Daoy (cell line): ENCODE measurements around the gene ANKDD1A. TPM values are rescaled to one million over a fixed set of nuclear protein-coding genes. Genes with fewer than 3 reads are reported as not detected.
A peak's percentile ranks its signal among the peaks of the same experiment; 100 is the strongest.

Source experiments
- DNase-seq: peaks from one replicate; pipeline ENCODE4 v3.0.0-alpha.2; 2015; ENCODE audit warnings: low read depth
- total RNA-seq: library from RNA; depleted of rRNA; stranded (reverse); fragments of >200 nt; shearing (Covaris generic); gene quantifications from 2 replicates; pipeline ENCODE4 v1.2.3, GENCODE V29; 2014; rRNA removed

Gene ANKDD1A
- total RNA-seq, 1 experiment from 2014 or later = 1.8 TPM

DNA sequence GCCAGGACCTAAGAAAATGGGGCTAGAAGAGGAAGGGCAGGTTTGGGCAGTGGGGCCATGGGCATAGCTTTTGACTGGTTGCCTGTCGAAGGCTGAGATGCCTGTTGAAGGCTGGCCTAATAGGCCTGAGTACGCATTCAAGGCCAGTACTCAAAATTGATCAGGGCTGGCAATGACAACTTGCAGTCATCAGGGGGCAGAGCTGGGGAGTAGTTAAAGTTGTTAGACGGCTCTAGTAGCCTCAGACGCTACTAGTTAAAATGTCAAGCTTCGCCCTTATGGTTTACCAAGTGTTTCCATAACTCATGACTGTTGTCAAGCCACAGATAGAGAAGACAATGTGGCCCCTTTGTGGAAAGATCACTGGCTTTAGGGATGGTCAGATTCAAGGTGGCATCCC is 49.3 kb downstream of the ANKDD1A start:
- DNase-seq = no peak

DNA sequence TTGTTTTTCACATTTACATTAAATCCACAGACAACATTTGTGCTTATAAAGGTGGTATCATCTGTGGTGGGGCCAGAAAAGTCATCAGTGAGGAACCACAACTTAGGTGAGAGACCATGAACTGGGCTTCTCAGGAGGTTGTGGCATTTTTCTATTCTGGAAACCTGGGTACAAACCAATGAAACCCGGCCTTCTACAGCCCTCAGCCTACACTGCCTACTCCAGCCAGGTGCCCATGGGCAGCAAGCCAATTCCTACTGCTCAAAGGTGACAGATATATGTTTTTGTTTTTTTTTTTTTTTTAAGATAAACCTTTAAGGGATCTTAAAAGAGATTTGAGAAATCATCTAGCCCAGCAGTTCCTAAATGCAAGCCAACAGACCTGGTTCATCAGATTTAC is 57.7 kb downstream of the ANKDD1A start:
- no peak for DNase-seq

DNA sequence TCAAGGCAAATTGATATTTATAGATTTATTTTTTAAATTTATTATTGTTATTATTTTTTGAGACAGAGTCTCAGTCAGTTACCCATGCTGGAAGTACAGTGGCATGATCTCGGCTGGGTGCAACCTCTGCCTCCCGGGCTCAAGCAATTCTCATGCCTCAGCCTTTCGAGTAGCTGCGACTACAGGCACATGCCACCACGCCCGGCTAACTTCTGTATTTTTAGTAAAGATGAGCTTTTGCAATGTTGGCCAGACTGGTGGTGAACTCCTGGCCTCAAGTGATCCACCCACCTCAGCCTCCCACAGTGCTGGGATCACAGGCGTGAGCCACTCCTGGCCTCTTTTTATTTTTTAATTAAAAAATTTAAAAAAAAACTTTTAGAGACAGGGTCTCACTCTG is 59.0 kb downstream of the ANKDD1A start:
- DNase-seq = no peak

GRCh38 chr15:64975390-64975789 is 63.7 kb downstream of the ANKDD1A start:
- DNase-seq = no peak

DNA sequence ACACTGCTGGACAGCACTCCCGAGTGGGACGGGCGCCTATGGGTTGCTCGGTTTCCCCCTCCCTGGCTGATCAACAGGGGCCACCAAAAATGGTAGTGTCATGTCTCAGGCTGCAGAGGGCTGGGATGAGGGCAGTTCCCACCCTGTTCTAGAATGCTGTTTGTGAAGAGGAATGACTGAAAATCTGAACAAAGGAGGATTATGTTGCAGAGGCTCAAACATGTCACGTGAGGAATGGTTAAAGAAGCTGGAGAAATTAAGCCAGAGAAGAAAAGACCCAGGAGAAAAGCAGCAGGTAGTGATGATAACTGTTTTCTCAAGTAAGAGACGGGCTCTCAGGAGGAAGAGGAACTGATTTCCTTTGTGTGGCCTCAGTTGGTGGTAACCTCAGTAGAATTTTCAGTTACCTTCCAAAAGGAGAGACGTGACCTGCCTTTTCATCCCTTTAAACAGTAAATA is 67.6 kb downstream of the ANKDD1A start:
- DNase-seq = no peak

GRCh38 chr15:64981812-64982431 is 70.2 kb downstream of the ANKDD1A start:
- no peak for DNase-seq

GRCh38 chr15:64982472-64982871 is 70.8 kb downstream of the ANKDD1A start:
- DNase-seq = no peak

DNA sequence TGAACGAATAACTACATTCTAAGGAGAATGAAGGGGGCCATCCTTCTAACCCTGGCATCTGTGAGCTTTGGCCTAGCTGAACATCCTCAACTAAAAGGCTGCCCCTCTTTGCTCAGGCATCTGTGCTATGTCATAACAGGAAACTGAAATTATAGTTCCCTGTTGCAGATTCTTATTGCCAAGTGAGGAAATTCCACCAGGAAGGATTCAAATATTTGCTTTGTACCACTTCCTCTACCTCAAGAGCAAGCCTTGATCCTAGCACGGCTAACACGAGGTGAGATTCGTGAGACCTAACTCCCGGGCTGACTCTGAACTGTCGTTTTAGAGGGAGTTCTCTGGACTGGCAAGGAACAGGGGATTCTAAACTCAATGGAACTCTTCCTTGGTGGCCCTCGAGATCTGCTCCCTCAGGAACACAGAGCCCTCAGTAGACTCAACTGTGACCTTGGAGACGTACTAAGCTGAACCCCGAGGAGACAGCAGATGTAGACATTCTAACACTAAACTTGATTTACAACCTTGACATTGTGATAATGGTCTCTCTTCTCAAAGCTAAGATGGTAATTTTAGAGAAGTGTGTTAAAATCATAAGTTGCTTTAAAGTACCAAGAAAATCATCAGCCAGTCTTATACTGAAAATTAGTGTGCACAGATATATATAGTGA is 73.8 kb downstream of the ANKDD1A start:
- peak; percentile 5 for DNase-seq

GRCh38 chr15:64987136-64987535 is 75.4 kb downstream of the ANKDD1A start:
- DNase-seq = no peak

DNA sequence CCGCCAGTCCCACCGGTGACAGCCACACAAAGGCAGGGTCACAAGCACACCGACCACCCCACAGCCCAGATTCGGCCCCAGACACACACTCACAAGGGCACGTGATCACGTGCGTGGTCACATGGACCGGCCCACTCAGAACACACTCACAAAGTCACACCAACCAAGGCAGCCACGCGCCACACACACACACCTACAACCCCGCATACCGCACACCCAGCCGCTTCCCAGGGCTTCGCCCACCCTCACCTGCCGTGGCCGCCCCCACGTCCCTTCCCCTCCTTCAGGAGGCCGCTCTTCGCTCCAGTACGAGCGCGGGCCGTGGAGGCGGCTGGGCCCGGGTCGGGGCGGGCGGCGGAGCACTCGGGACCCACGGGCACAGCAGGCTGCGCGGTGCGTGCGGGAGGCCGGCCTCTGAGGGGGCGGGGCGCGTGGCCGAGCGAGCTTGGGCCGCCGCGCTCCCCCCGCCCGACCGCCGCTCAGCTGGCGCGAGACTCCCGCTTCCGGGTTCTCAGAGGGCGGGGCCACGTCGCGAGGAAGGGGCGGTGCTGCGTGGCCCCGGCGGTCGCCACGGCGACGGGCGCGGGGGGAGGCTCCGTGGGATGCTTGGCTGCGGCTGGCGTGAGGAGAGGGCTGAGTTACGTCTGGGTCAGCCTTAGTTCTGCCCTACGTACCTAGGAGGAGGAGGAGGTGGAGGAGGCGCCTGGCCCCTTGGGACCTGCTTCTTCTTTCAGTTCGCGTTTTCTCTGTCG is 77.9 kb downstream of the ANKDD1A start, which contains the start of gene SPG21:
Gene SPG21 (minus strand): TSS at position 499 of the 752 bp plus-strand sequence. CDS start 6,345 bp downstream, outside the sequence.
- DNase-seq = peak; percentile 97

DNA sequence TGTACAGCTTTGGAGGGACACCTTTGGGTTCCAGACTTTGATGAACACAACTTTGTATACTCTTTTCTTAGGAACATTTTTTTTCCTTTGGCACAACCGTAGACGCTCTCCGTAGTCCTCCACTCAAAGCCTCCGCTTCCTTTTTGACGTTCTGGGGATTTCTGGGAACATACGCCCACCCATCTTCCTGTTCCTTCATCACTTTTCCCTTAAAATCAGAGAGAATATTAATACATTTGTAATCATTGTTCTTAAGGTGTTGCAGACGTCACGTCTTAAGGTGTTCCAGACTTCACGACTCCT is 78.4 kb downstream of the ANKDD1A start:
- DNase-seq = no peak

GRCh38 chr15:64991536-64992135 is 79.9 kb downstream of the ANKDD1A start:
- DNase-seq = no peak

GRCh38 chr15:64993290-64993689 is 81.6 kb downstream of the ANKDD1A start:
- no peak for DNase-seq

GRCh38 chr15:64997066-64997465 is 85.4 kb downstream of the ANKDD1A start:
- DNase-seq = no peak

DNA sequence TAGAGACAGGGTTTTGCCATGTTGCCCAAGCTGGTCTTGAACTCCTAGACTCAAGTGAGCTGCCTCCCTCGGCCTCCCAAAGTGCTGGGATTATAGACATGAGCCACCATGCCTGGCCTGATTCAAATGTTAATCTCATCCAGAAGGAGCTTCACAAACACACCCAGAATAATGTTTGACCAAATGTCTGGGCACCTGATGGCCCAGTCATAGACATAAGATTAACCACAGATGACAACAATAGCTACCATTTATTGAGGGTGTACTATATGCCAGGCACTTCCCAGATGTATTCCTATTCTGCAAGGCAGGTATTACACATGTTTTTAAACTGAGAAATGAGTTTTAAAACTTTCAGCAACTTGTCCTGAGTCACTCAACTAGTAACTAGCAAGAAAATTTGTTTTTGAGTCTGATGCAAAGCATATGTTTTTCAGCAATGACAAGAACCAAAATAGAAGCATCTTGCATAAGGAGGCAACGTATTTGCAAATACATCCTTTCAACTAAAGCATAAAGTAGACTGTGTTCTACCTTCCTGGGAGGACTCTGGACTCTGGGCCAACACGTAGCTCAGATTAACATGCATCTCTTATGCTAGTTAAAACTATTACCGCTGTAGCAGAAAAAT is 86.2 kb downstream of the ANKDD1A start:
- DNase-seq = no peak

- DNase-seq = no peak
Observed at GRCh38 chr15:65004993-65005392, 93.3 kb downstream of the ANKDD1A start.

DNA sequence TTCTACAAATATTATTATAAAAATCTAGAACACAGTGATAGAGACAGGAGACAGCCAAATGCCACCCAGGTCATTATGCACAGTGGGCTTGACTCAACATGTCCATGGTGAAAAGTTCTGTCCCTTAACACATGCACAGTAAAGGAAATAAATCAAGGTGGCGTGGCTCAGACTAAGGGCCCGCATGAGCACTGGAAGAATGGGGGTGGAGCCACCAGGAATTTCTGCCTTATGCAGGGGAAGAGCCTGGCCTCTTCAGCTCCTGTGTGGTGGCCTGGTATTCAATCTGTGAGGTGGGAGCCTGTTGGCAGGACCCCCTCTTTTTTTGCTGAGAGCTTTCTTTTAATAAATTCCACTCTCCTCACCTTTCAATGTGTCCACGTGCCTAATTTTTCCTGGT is 95.2 kb downstream of the ANKDD1A start:
- DNase-seq = no peak

Other genes starting within 250 kb of the ANKDD1A start
- 0.06 TPM in 1 of 2 replicates, not detected in the other for gene RBPMS2, start 136.3 kb upstream of the ANKDD1A start, total RNA-seq
- gene PIF1, start 86.3 kb upstream of the ANKDD1A start, total RNA-seq = 26.6 and 32.9 TPM in 2 replicates
- 8.7 and 10.7 TPM in 2 replicates for gene PLEKHO2, start 70.0 kb upstream of the ANKDD1A start, total RNA-seq
- gene SPG21, start 78.0 kb downstream of the ANKDD1A start, total RNA-seq = 43.5 and 49.9 TPM in 2 replicates
- 15.9 and 17.8 TPM in 2 replicates for gene MTFMT, start 117.7 kb downstream of the ANKDD1A start, total RNA-seq
- not detected in 2 replicates for gene SLC51B, start 133.5 kb downstream of the ANKDD1A start, total RNA-seq
- 1.5 and 1.6 TPM in 2 replicates for gene RASL12, start 156.1 kb downstream of the ANKDD1A start, total RNA-seq
- gene KBTBD13, start 164.8 kb downstream of the ANKDD1A start, total RNA-seq = not detected in 2 replicates
- gene UBAP1L, start 203.3 kb downstream of the ANKDD1A start, total RNA-seq = 0.03 and 0.06 TPM in 2 replicates
- gene PDCD7, start 221.9 kb downstream of the ANKDD1A start, total RNA-seq = 13.3 and 17.4 TPM in 2 replicates